Vagina (tissue), 2 donors: ENCODE results near the gene IQSEC2. TPM values are rescaled to one million over a fixed set of nuclear protein-coding genes. Genes with fewer than 3 reads are reported as not detected.
A peak's percentile ranks its signal among the peaks of the same experiment; 100 is the strongest.

Experiments used
- DNase-seq, 2 donors: peaks; one replicate each; pipeline ENCODE4 v3.0.0-alpha.2; 2017; ENCODE audit errors: extremely low spot score in 2 of 2
- H3K27ac ChIP-seq: fragments of 200-600 bp; sonication (generic); one replicate; pipeline ENCODE4 v1.5.1; 2019
- H3K27me3 ChIP-seq: fragments of 200-600 bp; sonication (generic); one replicate; pipeline ENCODE4 v1.5.1; 2019
- H3K36me3 ChIP-seq, 2 donors: fragments of 200-600 bp; sonication (generic); one replicate each; pipeline ENCODE4 v1.5.1; 2017 to 2019
- H3K4me1 ChIP-seq: fragments of 200-600 bp; sonication (generic); one replicate; pipeline ENCODE4 v1.5.1; 2019
- H3K4me3 ChIP-seq, 2 donors: fragments of 200-600 bp; sonication (generic); 1 replicate in 1 of 2; 2 replicates in 1 of 2; pipeline ENCODE4 v1.5.1; 2016 to 2019
- H3K9me3 ChIP-seq: fragments of 200-600 bp; sonication (generic); one replicate; pipeline ENCODE4 v1.5.1; 2019
- POLR2A ChIP-seq, 2 donors: fragments of 450-650 bp; IDR thresholded peaks; one replicate each; pipeline ENCODE4 v1.6.1; 2017; ENCODE audit warnings: antibody characterized with exemption in 2 of 2, mild to moderate bottlenecking in 2 of 2, moderate library complexity in 2 of 2
- POLR2AphosphoS5 ChIP-seq, 2 donors: sonication (generic); formaldehyde crosslinking; IDR thresholded peaks; one replicate each; pipeline ENCODE4 v1.9.0; 2017; ENCODE audit warnings: antibody characterized with exemption in 2 of 2, mild to moderate bottlenecking in 2 of 2, low read depth in 1 of 2; ENCODE audit not compliant: insufficient read depth in 1 of 2
- intact Hi-C: fragments of 100-400 bp; cut with DNase I; formaldehyde crosslinking; loops from one replicate; pipeline ENCODE4 v1.15.1; 2023
- total RNA-seq: library from RNA; depleted of rRNA; stranded (reverse); fragments of >200 nt; gene quantifications from one replicate; pipeline ENCODE4 v1.2.3, GENCODE V29; 2016
- TF ChIP-seq, protein P1 (sequence below), 3 experiments: fragments of 450-650 bp in 2 of 3; fragments of 200-600 bp in 1 of 3; sonication (generic) in 1 of 3; IDR thresholded peaks; one replicate each; pipeline ENCODE4 v1.5.1; 2017 to 2019; ENCODE audit warnings: antibody characterized with exemption in 3 of 3, mild to moderate bottlenecking in 2 of 3, moderate library complexity in 2 of 3

IQSEC2 gene
- total RNA-seq, 1 donor from 2014 or later = 22.8 TPM

DNA sequence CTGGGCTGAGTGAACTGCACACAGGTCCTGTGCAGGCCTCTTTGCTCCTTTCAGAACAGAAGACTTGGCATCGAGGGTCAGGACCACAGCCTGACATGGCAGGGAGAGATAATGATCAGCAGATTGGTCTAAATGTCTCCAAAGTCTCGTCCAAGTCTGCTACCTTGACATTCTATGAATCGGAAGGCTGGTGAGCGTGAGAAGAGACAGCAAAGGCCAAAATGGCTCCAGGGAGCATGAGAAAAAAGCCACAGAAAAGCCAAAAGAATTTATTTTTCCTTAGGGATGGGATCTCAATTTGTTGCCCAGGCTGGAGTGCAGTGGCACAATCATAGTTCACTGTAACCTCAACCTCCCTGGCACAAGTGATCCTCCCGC, 32.3 kb upstream of the IQSEC2 start:
- Histone ChIP-seq H3K27ac (no peak overlapping the region), H3K4me1 (peaks cover 2% of the 10 kb centered on the region), H3K4me3 (no peak overlapping the region), H3K36me3 (no peaks in the 10 kb centered on the region), H3K9me3 (no peaks in the 10 kb centered on the region), H3K27me3 (no peaks in the 10 kb centered on the region)
- intact Hi-C loops = loop anchor here (10.0 kb wide), 1 partner anchor 121 kb away; the partner anchor contains the start of gene HSD17B10
- DNase-seq = no peak
- TF ChIP-seq POLR2A (IDR thresholded peaks at IDR 0.05) = no peak

DNA sequence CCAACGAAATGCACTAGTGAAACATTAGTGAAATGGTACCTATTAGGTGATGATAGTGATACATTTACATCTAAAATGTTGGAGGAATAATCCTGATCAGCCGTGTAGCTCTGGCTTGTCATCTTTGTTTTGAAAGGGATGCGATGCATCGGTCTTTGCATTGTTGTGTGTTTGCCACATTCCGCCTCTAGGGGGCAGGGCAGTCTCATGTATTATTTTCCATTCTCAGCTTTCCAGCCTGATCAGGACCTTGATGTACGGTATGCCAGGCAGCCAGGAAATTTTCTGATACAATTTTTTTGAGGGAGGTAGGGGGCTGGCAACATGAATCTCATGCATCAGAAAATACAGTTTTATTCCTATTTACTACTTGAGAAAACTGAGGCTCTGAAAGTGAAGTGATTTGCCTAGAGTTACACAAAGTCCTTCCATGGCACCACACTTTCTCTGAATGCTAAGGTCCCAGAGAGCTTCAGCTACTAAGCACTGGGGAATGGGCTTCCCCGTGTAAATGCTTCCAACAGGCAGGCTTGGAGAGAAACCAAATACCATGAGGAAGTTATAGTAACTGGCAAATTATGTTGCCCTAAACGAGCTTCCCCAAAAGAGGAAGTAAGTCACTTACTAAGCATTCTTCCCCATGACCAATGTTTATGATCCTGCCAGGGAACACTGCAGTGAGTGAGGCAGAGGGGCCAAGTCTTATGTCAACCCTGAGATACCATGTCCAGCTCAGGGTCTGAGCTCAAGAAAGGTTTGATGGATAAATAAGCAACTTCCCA, 31.8 kb upstream of the IQSEC2 start:
- no peak for DNase-seq

DNA sequence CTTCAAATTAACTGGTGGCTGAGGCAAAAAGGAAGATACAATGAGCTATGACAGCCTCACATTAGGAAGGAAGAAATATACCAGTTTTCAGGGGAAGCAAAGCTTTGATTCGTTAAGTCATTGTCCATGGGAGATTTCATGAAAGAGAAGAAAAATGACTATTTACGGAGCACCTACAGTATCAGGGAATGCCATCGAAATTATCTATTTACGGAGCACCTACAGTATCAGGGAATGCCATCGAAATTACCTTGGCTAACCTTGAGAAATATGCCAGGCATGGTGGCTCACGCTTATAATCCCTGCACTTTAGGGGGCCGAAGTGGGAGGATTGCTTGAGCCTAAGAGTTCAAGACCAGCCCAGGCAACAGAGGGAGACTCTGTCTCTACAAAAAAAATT, 28.5 kb upstream of the IQSEC2 start:
- Histone ChIP-seq H3K4me1 (no peaks in the 10 kb centered on the region), H3K4me3 (no peak overlapping the region), H3K36me3 (no peaks in the 10 kb centered on the region), H3K9me3 (no peaks in the 10 kb centered on the region), H3K27me3 (no peaks in the 10 kb centered on the region), H3K27ac (no peak overlapping the region)
- TF ChIP-seq, protein P1, sequence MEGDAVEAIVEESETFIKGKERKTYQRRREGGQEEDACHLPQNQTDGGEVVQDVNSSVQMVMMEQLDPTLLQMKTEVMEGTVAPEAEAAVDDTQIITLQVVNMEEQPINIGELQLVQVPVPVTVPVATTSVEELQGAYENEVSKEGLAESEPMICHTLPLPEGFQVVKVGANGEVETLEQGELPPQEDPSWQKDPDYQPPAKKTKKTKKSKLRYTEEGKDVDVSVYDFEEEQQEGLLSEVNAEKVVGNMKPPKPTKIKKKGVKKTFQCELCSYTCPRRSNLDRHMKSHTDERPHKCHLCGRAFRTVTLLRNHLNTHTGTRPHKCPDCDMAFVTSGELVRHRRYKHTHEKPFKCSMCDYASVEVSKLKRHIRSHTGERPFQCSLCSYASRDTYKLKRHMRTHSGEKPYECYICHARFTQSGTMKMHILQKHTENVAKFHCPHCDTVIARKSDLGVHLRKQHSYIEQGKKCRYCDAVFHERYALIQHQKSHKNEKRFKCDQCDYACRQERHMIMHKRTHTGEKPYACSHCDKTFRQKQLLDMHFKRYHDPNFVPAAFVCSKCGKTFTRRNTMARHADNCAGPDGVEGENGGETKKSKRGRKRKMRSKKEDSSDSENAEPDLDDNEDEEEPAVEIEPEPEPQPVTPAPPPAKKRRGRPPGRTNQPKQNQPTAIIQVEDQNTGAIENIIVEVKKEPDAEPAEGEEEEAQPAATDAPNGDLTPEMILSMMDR (IDR thresholded peaks at IDR 0.05) = no peak
- TF ChIP-seq POLR2A (IDR thresholded peaks at IDR 0.05) = no peak
- no peak for TF ChIP-seq POLR2AphosphoS5 (IDR thresholded peaks at IDR 0.05; ENCODE audit: insufficient read depth in 1 of 2, low read depth in 1 of 2)
- intact Hi-C loops = loop anchor here (10.0 kb wide), 1 partner anchor 125 kb away; the partner anchor contains the start of gene HSD17B10
- DNase-seq = no peak

More for the DNA sequence above, 31.8 kb upstream of the IQSEC2 start:
- Histone ChIP-seq H3K27me3 (no peaks in the 10 kb centered on the region), H3K27ac (no peak overlapping the region), H3K4me1 (no peaks in the 10 kb centered on the region), H3K9me3 (no peaks in the 10 kb centered on the region), H3K4me3 (no peak overlapping the region), H3K36me3 (no peaks in the 10 kb centered on the region)
- no peak for TF ChIP-seq POLR2A (IDR thresholded peaks at IDR 0.05)
- TF ChIP-seq, protein P1 (IDR thresholded peaks at IDR 0.05) = peak; percentile 66 to 81 (median 79)
- intact Hi-C loops = loop anchor here (10.0 kb wide), 1 partner anchor 122 kb away; the partner anchor contains the start of gene HSD17B10

DNA sequence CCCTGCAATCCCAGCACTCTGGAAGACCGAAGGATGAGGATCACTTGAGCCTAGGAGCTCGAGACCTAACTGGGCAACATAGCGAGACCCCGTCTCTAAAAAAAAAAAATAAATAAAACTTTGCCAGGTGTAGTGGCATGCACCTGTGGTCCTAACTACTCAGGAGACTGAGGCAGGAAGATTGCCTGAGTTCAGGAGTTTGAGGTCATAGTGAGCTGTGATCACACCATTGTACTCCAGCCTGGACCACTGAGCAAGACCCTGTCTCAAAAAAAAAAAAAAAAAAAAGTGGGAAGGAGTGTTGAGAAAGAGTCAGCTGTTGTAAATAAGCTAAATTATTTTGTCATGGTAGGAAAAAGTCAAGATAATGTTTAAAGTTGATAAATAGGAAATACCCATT, 27.5 kb upstream of the IQSEC2 start:
- H3K36me3 ChIP-seq = no peaks in the 10 kb centered on the region
- intact Hi-C loops = no loop called here

DNA sequence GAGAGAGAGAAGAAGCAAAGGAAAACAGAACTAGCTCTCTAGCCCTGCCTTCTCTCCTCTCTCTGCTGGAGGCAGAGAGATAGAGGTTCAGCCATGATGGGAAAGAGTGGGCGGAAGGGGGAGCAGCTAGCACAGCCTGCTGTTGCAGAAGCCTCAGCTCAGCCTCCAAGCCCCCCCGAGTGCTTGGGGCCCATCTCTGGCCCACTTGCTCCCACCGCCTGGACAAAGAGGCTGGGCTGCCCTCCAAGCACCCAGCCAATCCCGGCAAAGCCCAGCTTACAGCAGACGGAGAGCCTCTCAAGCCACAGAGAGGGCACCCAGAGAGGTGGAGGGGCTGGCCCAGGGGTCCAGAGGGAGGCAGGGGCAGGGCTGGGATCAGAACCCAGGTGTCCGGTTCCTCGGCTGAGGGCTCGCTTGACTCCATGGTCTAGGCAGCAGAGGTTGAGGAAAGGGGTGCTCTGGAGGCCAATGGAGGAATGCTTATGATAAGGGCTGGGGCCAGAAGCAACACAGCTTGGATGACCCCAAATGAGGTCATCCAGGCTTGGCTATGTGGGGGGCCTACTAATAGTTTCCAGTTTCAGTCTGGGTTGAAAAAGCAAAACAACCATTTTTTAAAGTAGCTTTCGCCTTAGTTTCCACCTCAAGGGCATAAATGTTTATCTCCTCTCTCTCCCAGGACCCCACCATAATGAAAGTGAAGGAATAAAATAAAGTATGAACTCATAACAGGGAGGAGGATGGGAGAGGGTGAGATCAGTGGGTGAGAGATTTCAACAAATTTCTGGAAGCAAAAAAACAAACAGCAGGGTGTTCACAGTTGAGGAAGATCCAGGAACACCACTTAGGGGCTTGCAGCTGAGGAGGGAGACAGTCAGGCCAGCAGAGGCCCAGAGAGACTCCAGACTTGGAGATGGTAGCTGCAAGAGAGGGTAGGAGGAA, 24.9 kb upstream of the IQSEC2 start:
- Histone ChIP-seq H3K4me1 (no peaks in the 10 kb centered on the region), H3K27me3 (no peaks in the 10 kb centered on the region), H3K36me3 (no peaks in the 10 kb centered on the region), H3K9me3 (no peaks in the 10 kb centered on the region), H3K27ac (no peak overlapping the region), H3K4me3 (no peak overlapping the region)
- DNase-seq = no peak
- intact Hi-C loops = no loop called here
- TF ChIP-seq POLR2A (IDR thresholded peaks at IDR 0.05) = no peak
- TF ChIP-seq, protein P1 (IDR thresholded peaks at IDR 0.05) = no peak
- TF ChIP-seq POLR2AphosphoS5 (IDR thresholded peaks at IDR 0.05; ENCODE audit: insufficient read depth in 1 of 2, low read depth in 1 of 2) = no peak

More for the DNA sequence above, 27.5 kb upstream of the IQSEC2 start:
- no peak for DNase-seq
- Histone ChIP-seq H3K4me1 (no peaks in the 10 kb centered on the region), H3K27me3 (no peaks in the 10 kb centered on the region), H3K27ac (no peak overlapping the region), H3K4me3 (no peak overlapping the region), H3K9me3 (no peaks in the 10 kb centered on the region)
- no peak for TF ChIP-seq POLR2A (IDR thresholded peaks at IDR 0.05)
- no peak for TF ChIP-seq POLR2AphosphoS5 (IDR thresholded peaks at IDR 0.05; ENCODE audit: insufficient read depth in 1 of 2, low read depth in 1 of 2)
- TF ChIP-seq, protein P1 (IDR thresholded peaks at IDR 0.05) = no peak
